Peyer's patch (tissue), 4 donors: ENCODE measurements around the gene EBNA1BP2.

Experiments used
- POLR2A ChIP-seq, 2 donors: fragments of 450-650 bp; IDR thresholded peaks; one replicate each; pipeline ENCODE4 v1.5.1; 2017; ENCODE audit warnings: antibody characterized with exemption in 2 of 2, mild to moderate bottlenecking in 2 of 2, moderate library complexity in 2 of 2
- TF ChIP-seq, protein P1 (sequence below), 6 experiments: fragments of 450-650 bp in 4 of 6; fragments of 200-600 bp in 2 of 6; sonication (generic) in 1 of 6; IDR thresholded peaks; one replicate each; pipeline ENCODE4 v1.5.1; 2017 to 2019; ENCODE audit warnings: antibody characterized with exemption in 6 of 6, mild to moderate bottlenecking in 3 of 6, moderate library complexity in 1 of 6

GRCh38 chr1:43152866-43153265 is 19.2 kb downstream of the EBNA1BP2 start:
- TF ChIP-seq, protein P1, sequence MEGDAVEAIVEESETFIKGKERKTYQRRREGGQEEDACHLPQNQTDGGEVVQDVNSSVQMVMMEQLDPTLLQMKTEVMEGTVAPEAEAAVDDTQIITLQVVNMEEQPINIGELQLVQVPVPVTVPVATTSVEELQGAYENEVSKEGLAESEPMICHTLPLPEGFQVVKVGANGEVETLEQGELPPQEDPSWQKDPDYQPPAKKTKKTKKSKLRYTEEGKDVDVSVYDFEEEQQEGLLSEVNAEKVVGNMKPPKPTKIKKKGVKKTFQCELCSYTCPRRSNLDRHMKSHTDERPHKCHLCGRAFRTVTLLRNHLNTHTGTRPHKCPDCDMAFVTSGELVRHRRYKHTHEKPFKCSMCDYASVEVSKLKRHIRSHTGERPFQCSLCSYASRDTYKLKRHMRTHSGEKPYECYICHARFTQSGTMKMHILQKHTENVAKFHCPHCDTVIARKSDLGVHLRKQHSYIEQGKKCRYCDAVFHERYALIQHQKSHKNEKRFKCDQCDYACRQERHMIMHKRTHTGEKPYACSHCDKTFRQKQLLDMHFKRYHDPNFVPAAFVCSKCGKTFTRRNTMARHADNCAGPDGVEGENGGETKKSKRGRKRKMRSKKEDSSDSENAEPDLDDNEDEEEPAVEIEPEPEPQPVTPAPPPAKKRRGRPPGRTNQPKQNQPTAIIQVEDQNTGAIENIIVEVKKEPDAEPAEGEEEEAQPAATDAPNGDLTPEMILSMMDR (IDR thresholded peaks at IDR 0.05): no peak
- TF ChIP-seq POLR2A (IDR thresholded peaks at IDR 0.05): no peak
